Measurements from ENCODE around the gene HES5.

HES5 gene

DNA sequence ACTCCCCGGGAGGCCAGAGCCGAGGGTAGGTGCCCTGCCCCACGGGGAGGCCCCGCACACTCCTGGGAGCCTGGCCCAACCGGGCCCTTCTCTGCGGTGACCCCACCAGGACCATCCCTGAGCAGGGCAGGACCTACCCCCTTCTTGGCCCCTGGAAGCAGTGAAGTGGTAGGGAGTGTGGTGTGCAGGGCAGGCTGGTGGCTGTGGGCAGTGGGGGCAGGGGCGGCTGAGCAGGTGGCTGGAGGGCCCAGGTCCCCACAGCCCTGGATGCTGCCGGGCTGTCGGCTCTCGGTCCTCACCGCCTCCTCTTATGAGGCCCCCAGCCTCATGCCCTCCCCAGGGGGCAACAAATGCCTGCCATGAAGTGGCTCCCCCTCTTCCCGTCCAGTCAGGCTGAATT, 34.5 kb downstream of the HES5 start:
- Histone ChIP-seq H2AFZ (ENCODE audit: low read depth, low read length) (no peak overlapping the region), H3K36me3 (replicated peaks; ENCODE audit: low read depth, low read length) (no peaks in the 10 kb centered on the region), H3K9ac (ENCODE audit: low read length) (no peak overlapping the region), H3K79me2 (ENCODE audit: low read length) (no peaks in the 10 kb centered on the region), H3K4me2 (ENCODE audit: low read length) (no peak overlapping the region), H3K9me3 (ENCODE audit: insufficient read depth, low read length) (no peaks in the 10 kb centered on the region), H4K20me1 (ENCODE audit: insufficient read depth, low read length) (no peaks in the 10 kb centered on the region), H3K27me3 (ENCODE audit: low read depth, low read length) (no peaks in the 10 kb centered on the region), H3K4me3 (ENCODE audit: low read length) (no peak overlapping the region), H3K27ac (ENCODE audit: low read length) (no peak overlapping the region), H3K4me1 (ENCODE audit: low read length) (no peaks in the 10 kb centered on the region)
- TF ChIP-seq, protein P1, sequence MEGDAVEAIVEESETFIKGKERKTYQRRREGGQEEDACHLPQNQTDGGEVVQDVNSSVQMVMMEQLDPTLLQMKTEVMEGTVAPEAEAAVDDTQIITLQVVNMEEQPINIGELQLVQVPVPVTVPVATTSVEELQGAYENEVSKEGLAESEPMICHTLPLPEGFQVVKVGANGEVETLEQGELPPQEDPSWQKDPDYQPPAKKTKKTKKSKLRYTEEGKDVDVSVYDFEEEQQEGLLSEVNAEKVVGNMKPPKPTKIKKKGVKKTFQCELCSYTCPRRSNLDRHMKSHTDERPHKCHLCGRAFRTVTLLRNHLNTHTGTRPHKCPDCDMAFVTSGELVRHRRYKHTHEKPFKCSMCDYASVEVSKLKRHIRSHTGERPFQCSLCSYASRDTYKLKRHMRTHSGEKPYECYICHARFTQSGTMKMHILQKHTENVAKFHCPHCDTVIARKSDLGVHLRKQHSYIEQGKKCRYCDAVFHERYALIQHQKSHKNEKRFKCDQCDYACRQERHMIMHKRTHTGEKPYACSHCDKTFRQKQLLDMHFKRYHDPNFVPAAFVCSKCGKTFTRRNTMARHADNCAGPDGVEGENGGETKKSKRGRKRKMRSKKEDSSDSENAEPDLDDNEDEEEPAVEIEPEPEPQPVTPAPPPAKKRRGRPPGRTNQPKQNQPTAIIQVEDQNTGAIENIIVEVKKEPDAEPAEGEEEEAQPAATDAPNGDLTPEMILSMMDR (IDR thresholded peaks at IDR 0.05; ENCODE audit: low read depth, low read length): no peak
- no peak for TF ChIP-seq EZH2phosphoT487 (IDR thresholded peaks at IDR 0.05; ENCODE audit: low read depth)

GRCh38 chr1:2495026-2495425, 35.0 kb downstream of the HES5 start:
- H3K79me2 ChIP-seq (ENCODE audit: low read length): no peaks in the 10 kb centered on the region
- H3K4me2 ChIP-seq (ENCODE audit: low read length): no peak overlapping the region
- H2AFZ ChIP-seq (ENCODE audit: low read depth, low read length): no peak overlapping the region
- H3K27ac ChIP-seq (ENCODE audit: low read length): no peak overlapping the region
- H3K27me3 ChIP-seq (ENCODE audit: low read depth, low read length): no peaks in the 10 kb centered on the region
- H3K4me3 ChIP-seq (ENCODE audit: low read length): no peak overlapping the region
- no peaks in the 10 kb centered on the region for H3K36me3 ChIP-seq (replicated peaks; ENCODE audit: low read depth, low read length)
- no peak overlapping the region for H3K9ac ChIP-seq (ENCODE audit: low read length)
- H3K9me3 ChIP-seq (ENCODE audit: insufficient read depth, low read length): no peaks in the 10 kb centered on the region
- H4K20me1 ChIP-seq (ENCODE audit: insufficient read depth, low read length): no peaks in the 10 kb centered on the region
- no peaks in the 10 kb centered on the region for H3K4me1 ChIP-seq (ENCODE audit: low read length)
- no peak for TF ChIP-seq EZH2phosphoT487 (IDR thresholded peaks at IDR 0.05; ENCODE audit: low read depth)
- TF ChIP-seq, protein P1 (IDR thresholded peaks at IDR 0.05; ENCODE audit: low read depth, low read length): no peak

DNA sequence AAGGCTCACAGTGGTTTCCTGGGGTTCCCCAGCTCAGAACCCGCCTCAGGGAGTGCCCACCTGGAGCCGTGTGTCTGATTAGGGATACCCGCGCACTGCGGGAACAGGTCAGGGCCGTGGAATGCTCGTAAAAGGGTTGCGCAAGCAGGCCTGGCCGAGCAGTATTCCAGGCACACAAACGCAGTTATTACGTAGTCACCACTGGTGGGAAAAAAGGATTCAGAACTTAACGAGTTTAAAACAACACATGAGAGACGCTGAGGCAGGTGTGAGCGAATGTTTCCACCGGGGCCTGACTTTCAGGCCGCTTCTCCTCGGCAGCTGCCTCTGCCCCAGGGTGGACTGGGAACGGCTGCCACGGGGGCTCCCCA, 35.8 kb downstream of the HES5 start:
- H3K4me2 ChIP-seq (ENCODE audit: low read length): no peak overlapping the region
- TF ChIP-seq EZH2phosphoT487 (IDR thresholded peaks at IDR 0.05; ENCODE audit: low read depth): no peak
- TF ChIP-seq, protein P1 (IDR thresholded peaks at IDR 0.05; ENCODE audit: low read depth, low read length): no peak

GRCh38 chr1:2493691-2494322, 36.3 kb downstream of the HES5 start:
- no peak overlapping the region for H3K9ac ChIP-seq (ENCODE audit: low read length)
- H3K36me3 ChIP-seq (replicated peaks; ENCODE audit: low read depth, low read length): no peaks in the 10 kb centered on the region
- no peak for TF ChIP-seq EZH2phosphoT487 (IDR thresholded peaks at IDR 0.05; ENCODE audit: low read depth)
- TF ChIP-seq, protein P1 (IDR thresholded peaks at IDR 0.05; ENCODE audit: low read depth, low read length): no peak
- H3K79me2 ChIP-seq (ENCODE audit: low read length): no peaks in the 10 kb centered on the region
- H3K27me3 ChIP-seq (ENCODE audit: low read depth, low read length): no peaks in the 10 kb centered on the region
- H4K20me1 ChIP-seq (ENCODE audit: insufficient read depth, low read length): no peaks in the 10 kb centered on the region
- no peak overlapping the region for H3K27ac ChIP-seq (ENCODE audit: low read length)
- no peaks in the 10 kb centered on the region for H3K9me3 ChIP-seq (ENCODE audit: insufficient read depth, low read length)
- no peaks in the 10 kb centered on the region for H3K4me1 ChIP-seq (ENCODE audit: low read length)
- no peak overlapping the region for H2AFZ ChIP-seq (ENCODE audit: low read depth, low read length)
- H3K4me2 ChIP-seq (ENCODE audit: low read length): no peak overlapping the region
- H3K4me3 ChIP-seq (ENCODE audit: low read length): no peak overlapping the region

More for the DNA sequence above, 35.8 kb downstream of the HES5 start:
- no peak overlapping the region for H3K9ac ChIP-seq (ENCODE audit: low read length)
- no peak overlapping the region for H3K27ac ChIP-seq (ENCODE audit: low read length)
- no peaks in the 10 kb centered on the region for H4K20me1 ChIP-seq (ENCODE audit: insufficient read depth, low read length)
- H3K4me1 ChIP-seq (ENCODE audit: low read length): no peaks in the 10 kb centered on the region
- H2AFZ ChIP-seq (ENCODE audit: low read depth, low read length): no peak overlapping the region
- no peaks in the 10 kb centered on the region for H3K27me3 ChIP-seq (ENCODE audit: low read depth, low read length)
- H3K9me3 ChIP-seq (ENCODE audit: insufficient read depth, low read length): no peaks in the 10 kb centered on the region
- no peak overlapping the region for H3K4me3 ChIP-seq (ENCODE audit: low read length)
- H3K36me3 ChIP-seq (replicated peaks; ENCODE audit: low read depth, low read length): no peaks in the 10 kb centered on the region
- no peaks in the 10 kb centered on the region for H3K79me2 ChIP-seq (ENCODE audit: low read length)
